SK-N-SH treated with all-trans-retinoic acid at 6 μM for 48 hours (cell line): ENCODE results near the gene STKLD1.

ENCODE experiments used
- ARNTL ChIP-seq: fragments of 450-650 bp; formaldehyde crosslinking; IDR thresholded peaks from 2 replicates; pipeline ENCODE4 v1.5.0; 2020; ENCODE audit warnings: low read depth, mild to moderate bottlenecking, moderate library complexity, borderline replicate concordance
- ISL1 ChIP-seq: fragments of 250-450 bp; sonication (Bioruptor Pico); IDR thresholded peaks from 2 replicates; pipeline ENCODE4 v2.1.2; 2022; ENCODE audit warnings: mild to moderate bottlenecking, moderate library complexity
- OSR1 ChIP-seq: fragments of 250-450 bp; sonication (Bioruptor Pico); IDR thresholded peaks from 2 replicates; pipeline ENCODE4 v1.8.0; 2022; ENCODE audit warnings: moderate library complexity, mild to moderate bottlenecking, inconsistent platforms
- PPARA ChIP-seq: fragments of 250-450 bp; sonication (Bioruptor Pico); IDR thresholded peaks from 2 replicates; pipeline ENCODE4 v1.5.0; 2020; ENCODE audit warnings: mild to moderate bottlenecking, borderline replicate concordance
- ZC3H10 ChIP-seq: fragments of 250-450 bp; sonication (Bioruptor Pico); IDR thresholded peaks from 2 replicates; pipeline ENCODE4 v1.5.1; 2021; ENCODE audit warnings: mild to moderate bottlenecking, moderate library complexity
- ZFP30 ChIP-seq: fragments of 450-650 bp; formaldehyde crosslinking; IDR thresholded peaks from 2 replicates; pipeline ENCODE4 v1.5.0; 2022; ENCODE audit warnings: mild to moderate bottlenecking, moderate library complexity
- ZNF565 ChIP-seq: fragments of 450-650 bp; formaldehyde crosslinking; conservative IDR thresholded peaks from 2 replicates; pipeline ENCODE4 v1.5.0; 2020; ENCODE audit warnings: low read depth, mild to moderate bottlenecking, moderate library complexity
- TF ChIP-seq, protein P1 (sequence below): fragments of 250-450 bp; sonication (Bioruptor Pico); IDR thresholded peaks from 2 replicates; pipeline ENCODE4 v1.8.0; 2020; ENCODE audit warnings: mild to moderate bottlenecking, moderate library complexity, borderline replicate concordance
- TF ChIP-seq, protein P2 (sequence below): fragments of 250-450 bp; sonication (Bioruptor Pico); IDR thresholded peaks from 2 replicates; pipeline ENCODE4 v1.5.0; 2020; ENCODE audit warnings: mild to moderate bottlenecking, moderate library complexity
- TF ChIP-seq, protein P3 (sequence below): fragments of 250-450 bp; sonication (Bioruptor Pico); IDR thresholded peaks from 2 replicates; pipeline ENCODE4 v1.5.1; 2020; ENCODE audit warnings: low read depth, mild to moderate bottlenecking, moderate library complexity
- TF ChIP-seq, protein P4 (sequence below): fragments of 250-450 bp; sonication (Bioruptor Pico); IDR thresholded peaks from 2 replicates; pipeline ENCODE4 v1.5.1; 2021; ENCODE audit warnings: mild to moderate bottlenecking, moderate library complexity

DNA sequence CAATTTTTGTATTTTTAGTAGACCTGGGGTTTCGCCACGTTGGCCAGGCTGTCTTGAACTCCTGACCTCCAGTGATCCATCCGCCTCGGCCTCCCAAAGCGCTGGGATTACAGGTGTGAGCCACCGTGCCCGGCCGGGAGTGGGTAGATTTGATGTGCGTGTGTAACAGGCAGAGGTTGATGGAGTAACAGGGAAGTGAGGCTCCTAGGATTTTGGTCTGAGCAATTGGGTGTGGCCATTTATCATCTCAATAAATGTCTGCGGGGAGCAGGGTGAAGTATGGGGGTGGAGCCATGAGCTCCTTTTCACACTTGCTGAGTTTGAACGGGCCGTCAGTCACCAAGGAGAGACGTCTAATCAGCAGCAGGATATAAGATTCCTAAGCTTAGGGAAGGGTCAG lies 42.8 kb downstream of the STKLD1 start:
- TF ChIP-seq OSR1 (CRISPR knock-in tag): no peak
- no peak for TF ChIP-seq ZFP30
- no peak for TF ChIP-seq PPARA (CRISPR knock-in tag)
- no peak for TF ChIP-seq ARNTL (CRISPR knock-in tag)
- TF ChIP-seq, protein P1, sequence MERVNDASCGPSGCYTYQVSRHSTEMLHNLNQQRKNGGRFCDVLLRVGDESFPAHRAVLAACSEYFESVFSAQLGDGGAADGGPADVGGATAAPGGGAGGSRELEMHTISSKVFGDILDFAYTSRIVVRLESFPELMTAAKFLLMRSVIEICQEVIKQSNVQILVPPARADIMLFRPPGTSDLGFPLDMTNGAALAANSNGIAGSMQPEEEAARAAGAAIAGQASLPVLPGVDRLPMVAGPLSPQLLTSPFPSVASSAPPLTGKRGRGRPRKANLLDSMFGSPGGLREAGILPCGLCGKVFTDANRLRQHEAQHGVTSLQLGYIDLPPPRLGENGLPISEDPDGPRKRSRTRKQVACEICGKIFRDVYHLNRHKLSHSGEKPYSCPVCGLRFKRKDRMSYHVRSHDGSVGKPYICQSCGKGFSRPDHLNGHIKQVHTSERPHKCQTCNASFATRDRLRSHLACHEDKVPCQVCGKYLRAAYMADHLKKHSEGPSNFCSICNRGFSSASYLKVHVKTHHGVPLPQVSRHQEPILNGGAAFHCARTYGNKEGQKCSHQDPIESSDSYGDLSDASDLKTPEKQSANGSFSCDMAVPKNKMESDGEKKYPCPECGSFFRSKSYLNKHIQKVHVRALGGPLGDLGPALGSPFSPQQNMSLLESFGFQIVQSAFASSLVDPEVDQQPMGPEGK: no peak
- no peak for TF ChIP-seq ZC3H10 (CRISPR knock-in tag)
- TF ChIP-seq, protein P2, sequence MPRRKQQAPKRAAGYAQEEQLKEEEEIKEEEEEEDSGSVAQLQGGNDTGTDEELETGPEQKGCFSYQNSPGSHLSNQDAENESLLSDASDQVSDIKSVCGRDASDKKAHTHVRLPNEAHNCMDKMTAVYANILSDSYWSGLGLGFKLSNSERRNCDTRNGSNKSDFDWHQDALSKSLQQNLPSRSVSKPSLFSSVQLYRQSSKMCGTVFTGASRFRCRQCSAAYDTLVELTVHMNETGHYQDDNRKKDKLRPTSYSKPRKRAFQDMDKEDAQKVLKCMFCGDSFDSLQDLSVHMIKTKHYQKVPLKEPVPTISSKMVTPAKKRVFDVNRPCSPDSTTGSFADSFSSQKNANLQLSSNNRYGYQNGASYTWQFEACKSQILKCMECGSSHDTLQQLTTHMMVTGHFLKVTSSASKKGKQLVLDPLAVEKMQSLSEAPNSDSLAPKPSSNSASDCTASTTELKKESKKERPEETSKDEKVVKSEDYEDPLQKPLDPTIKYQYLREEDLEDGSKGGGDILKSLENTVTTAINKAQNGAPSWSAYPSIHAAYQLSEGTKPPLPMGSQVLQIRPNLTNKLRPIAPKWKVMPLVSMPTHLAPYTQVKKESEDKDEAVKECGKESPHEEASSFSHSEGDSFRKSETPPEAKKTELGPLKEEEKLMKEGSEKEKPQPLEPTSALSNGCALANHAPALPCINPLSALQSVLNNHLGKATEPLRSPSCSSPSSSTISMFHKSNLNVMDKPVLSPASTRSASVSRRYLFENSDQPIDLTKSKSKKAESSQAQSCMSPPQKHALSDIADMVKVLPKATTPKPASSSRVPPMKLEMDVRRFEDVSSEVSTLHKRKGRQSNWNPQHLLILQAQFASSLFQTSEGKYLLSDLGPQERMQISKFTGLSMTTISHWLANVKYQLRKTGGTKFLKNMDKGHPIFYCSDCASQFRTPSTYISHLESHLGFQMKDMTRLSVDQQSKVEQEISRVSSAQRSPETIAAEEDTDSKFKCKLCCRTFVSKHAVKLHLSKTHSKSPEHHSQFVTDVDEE: no peak
- no peak for TF ChIP-seq ISL1 (CRISPR knock-in tag)
- TF ChIP-seq ZNF565: no peak
- TF ChIP-seq, protein P3, sequence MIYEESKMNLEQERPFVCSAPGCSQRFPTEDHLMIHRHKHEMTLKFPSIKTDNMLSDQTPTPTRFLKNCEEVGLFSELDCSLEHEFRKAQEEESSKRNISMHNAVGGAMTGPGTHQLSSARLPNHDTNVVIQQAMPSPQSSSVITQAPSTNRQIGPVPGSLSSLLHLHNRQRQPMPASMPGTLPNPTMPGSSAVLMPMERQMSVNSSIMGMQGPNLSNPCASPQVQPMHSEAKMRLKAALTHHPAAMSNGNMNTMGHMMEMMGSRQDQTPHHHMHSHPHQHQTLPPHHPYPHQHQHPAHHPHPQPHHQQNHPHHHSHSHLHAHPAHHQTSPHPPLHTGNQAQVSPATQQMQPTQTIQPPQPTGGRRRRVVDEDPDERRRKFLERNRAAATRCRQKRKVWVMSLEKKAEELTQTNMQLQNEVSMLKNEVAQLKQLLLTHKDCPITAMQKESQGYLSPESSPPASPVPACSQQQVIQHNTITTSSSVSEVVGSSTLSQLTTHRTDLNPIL (CRISPR knock-in tag): no peak
- TF ChIP-seq, protein P4, sequence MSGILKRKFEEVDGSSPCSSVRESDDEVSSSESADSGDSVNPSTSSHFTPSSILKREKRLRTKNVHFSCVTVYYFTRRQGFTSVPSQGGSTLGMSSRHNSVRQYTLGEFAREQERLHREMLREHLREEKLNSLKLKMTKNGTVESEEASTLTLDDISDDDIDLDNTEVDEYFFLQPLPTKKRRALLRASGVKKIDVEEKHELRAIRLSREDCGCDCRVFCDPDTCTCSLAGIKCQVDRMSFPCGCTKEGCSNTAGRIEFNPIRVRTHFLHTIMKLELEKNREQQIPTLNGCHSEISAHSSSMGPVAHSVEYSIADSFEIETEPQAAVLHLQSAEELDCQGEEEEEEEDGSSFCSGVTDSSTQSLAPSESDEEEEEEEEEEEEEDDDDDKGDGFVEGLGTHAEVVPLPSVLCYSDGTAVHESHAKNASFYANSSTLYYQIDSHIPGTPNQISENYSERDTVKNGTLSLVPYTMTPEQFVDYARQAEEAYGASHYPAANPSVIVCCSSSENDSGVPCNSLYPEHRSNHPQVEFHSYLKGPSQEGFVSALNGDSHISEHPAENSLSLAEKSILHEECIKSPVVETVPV (CRISPR knock-in tag): no peak
